ENCODE results near the gene TP53BP1.

- TF ChIP-seq POLR2A (IDR thresholded peaks at IDR 0.05) (no peak), CTCF (IDR thresholded peaks at IDR 0.05) (no peak)
Observed at GRCh38 chr15:43531018-43531670, 38.2 kb upstream of the TP53BP1 start.
